HCT116 (cell line): ENCODE measurements around the gene EOMES. TPM values are rescaled to one million over a fixed set of nuclear protein-coding genes. Genes with fewer than 3 reads are reported as not detected.

ENCODE experiments used
- ATAC-seq: fragments of 200-7000 bp; cut with Tn5 transposase; 2 replicates; pipeline ENCODE4 v1.9.1; 2020; ENCODE audit warnings: mild to moderate bottlenecking, moderate library complexity
- BruUV-seq: library from RNA; stranded (reverse); fragments of 400-500 nt; replicated peaks from 2 replicates; lab custom pipeline; 2021; lab: Mats Ljungman, UMichigan
- CTCF ChIA-PET: fragments of 300-600 bp; sonication (Branson Sonifier 250); formaldehyde crosslinking; loops from one replicate; lab custom pipeline; 2021; ENCODE audit warnings: antibody characterized with exemption; lab: Charles Lee
- POLR2A ChIA-PET: fragments of 300-600, 350-600 bp; sonication (Branson Sonifier 250); formaldehyde crosslinking; loops from one replicate; lab custom pipeline; 2021; ENCODE audit warnings: antibody characterized with exemption; lab: Charles Lee
- RAD21 ChIA-PET, 2 experiments: fragments of 300-600 bp; sonication (Branson Sonifier 250); formaldehyde crosslinking; loops; one replicate each; lab custom pipeline; 2023; ENCODE audit warnings: low total read pairs in 2 of 2; ENCODE audit not compliant: uncharacterized antibody in 2 of 2, unreplicated experiment in 2 of 2, low non-redundant PET in 1 of 2; lab: Charles Lee
- DNase-seq: peaks from one replicate; pipeline ENCODE4 v3.0.0-alpha.2; 2010; ENCODE audit warnings: low read depth, low spot score
- H2AFZ ChIP-seq: fragments of 200-600 bp; shearing (Covaris generic), sonication (generic); 2 replicates; pipeline ENCODE4 v1.6.1; 2017; ENCODE audit warnings: low read depth, mixed run types, mixed read lengths, antibody characterized with exemption, low read length; ENCODE audit not compliant: poor library complexity, severe bottlenecking
- H3K27ac ChIP-seq: 2 replicates; pipeline ENCODE4 v1.5.1; 2012; ENCODE audit warnings: low read depth, low read length
- H3K27me3 ChIP-seq: fragments of 200-600 bp; sonication (generic); 2 replicates; pipeline ENCODE4 v1.6.1; 2016; ENCODE audit warnings: mixed run types, low read length, mixed read lengths; ENCODE audit not compliant: insufficient read depth
- H3K36me3 ChIP-seq, 2 experiments: fragments of 200-500 bp in 1 of 2; fragments of 200-600 bp in 1 of 2; sonication (Bioruptor generic) in 1 of 2; sonication (generic) in 1 of 2; 2 replicates each; pipeline versions ENCODE4 v1.5.1 to v1.6.1; 2014 to 2016; ENCODE audit warnings: low read length in 2 of 2, inconsistent platforms in 1 of 2, mixed read lengths in 1 of 2, mixed run types in 1 of 2; ENCODE audit not compliant: insufficient read depth in 2 of 2, control insufficient read depth in 1 of 2
- H3K4me1 ChIP-seq, 2 experiments: fragments of 200-600 bp in 1 of 2; sonication (generic) in 1 of 2; 2 replicates each; pipeline versions ENCODE4 v1.5.1 to v1.6.1; 2012 to 2017; ENCODE audit warnings: low read length in 2 of 2, inconsistent platforms in 1 of 2, mild to moderate bottlenecking in 1 of 2, mixed read lengths in 1 of 2, mixed run types in 1 of 2, moderate library complexity in 1 of 2; ENCODE audit not compliant: insufficient read depth in 2 of 2, control insufficient read depth in 1 of 2
- H3K4me2 ChIP-seq: fragments of 200-600 bp; sonication (generic); 2 replicates; pipeline ENCODE4 v1.6.1; 2017; ENCODE audit warnings: mixed run types, low read length, mixed read lengths
- H3K4me3 ChIP-seq, 2 experiments: fragments of 200-600 bp in 1 of 2; sonication (generic) in 1 of 2; replicated peaks in 1 of 2; 2 replicates each; pipeline ENCODE4 v1.5.1; 2011 to 2016; ENCODE audit warnings: low read length in 2 of 2, control low read depth in 1 of 2, low read depth in 1 of 2, mild to moderate bottlenecking in 1 of 2, mixed read lengths in 1 of 2, mixed run types in 1 of 2
- H3K79me2 ChIP-seq: fragments of 200-600 bp; sonication (generic); 2 replicates; pipeline ENCODE4 v1.6.1; 2017; ENCODE audit warnings: mild to moderate bottlenecking, mixed run types, low read length, moderate library complexity, mixed read lengths; ENCODE audit not compliant: insufficient read depth
- H3K9ac ChIP-seq: fragments of 200-600 bp; sonication (generic); 2 replicates; pipeline ENCODE4 v1.6.1; 2016; ENCODE audit warnings: low read length, mixed read lengths
- H3K9me2 ChIP-seq: fragments of 200-600 bp; sonication (generic), shearing (Covaris generic); 2 replicates; pipeline ENCODE4 v1.6.1; 2017; ENCODE audit warnings: mixed run types, mild to moderate bottlenecking, moderate library complexity; ENCODE audit not compliant: insufficient read depth
- H3K9me3 ChIP-seq, 2 experiments: fragments of 200-500 bp in 1 of 2; fragments of 200-600 bp in 1 of 2; sonication (Bioruptor generic) in 1 of 2; sonication (generic) in 1 of 2; 2 replicates each; pipeline ENCODE4 v1.6.1; 2014 to 2017; ENCODE audit warnings: low read length in 2 of 2, mixed read lengths in 2 of 2, inconsistent platforms in 1 of 2, low read depth in 1 of 2, mild to moderate bottlenecking in 1 of 2, mixed run types in 1 of 2, moderate library complexity in 1 of 2; ENCODE audit not compliant: control insufficient read depth in 1 of 2, insufficient read depth in 1 of 2
- H4K20me1 ChIP-seq: fragments of 200-600 bp; sonication (generic), shearing (Covaris generic); 2 replicates; pipeline ENCODE4 v1.6.1; 2017; ENCODE audit warnings: mixed run types, mild to moderate bottlenecking, moderate library complexity; ENCODE audit not compliant: insufficient read depth
- ATF3 ChIP-seq: IDR thresholded peaks from 2 replicates; pipeline ENCODE4 v1.6.1; 2012
- CEBPB ChIP-seq: IDR thresholded peaks from 2 replicates; pipeline ENCODE4 v1.6.1; 2012; ENCODE audit warnings: low read depth
- CTCF ChIP-seq, 3 experiments: fragments of 200-600 bp in 1 of 3; sonication (generic) in 1 of 3; IDR thresholded peaks in 2 of 3; conservative IDR thresholded peaks in 1 of 3; 2 replicates each; pipeline ENCODE4 v1.5.1; 2012 to 2017; ENCODE audit warnings: low read depth in 2 of 3, low read length in 2 of 3, antibody characterized with exemption in 1 of 3, borderline replicate concordance in 1 of 3, control low read depth in 1 of 3, mild to moderate bottlenecking in 1 of 3, mixed read lengths in 1 of 3, mixed run types in 1 of 3, moderate library complexity in 1 of 3; ENCODE audit not compliant: insufficient read depth in 1 of 3
- EGR1 ChIP-seq: IDR thresholded peaks from 2 replicates; pipeline ENCODE4 v1.6.1; 2012; ENCODE audit warnings: low read depth
- ELF1 ChIP-seq: IDR thresholded peaks from 2 replicates; pipeline ENCODE4 v1.6.1; 2012; ENCODE audit warnings: low read depth, borderline replicate concordance
- EZH2 ChIP-seq: fragments of 200-600 bp; sonication (generic); IDR thresholded peaks from 2 replicates; pipeline ENCODE4 v1.6.1; 2017; ENCODE audit warnings: antibody characterized with exemption, mixed run types
- EZH2phosphoT487 ChIP-seq: fragments of 200-600 bp; IDR thresholded peaks from 2 replicates; pipeline ENCODE4 v1.6.1; 2018; ENCODE audit warnings: antibody characterized with exemption, borderline replicate concordance
- FOSL1 ChIP-seq: IDR thresholded peaks from 2 replicates; pipeline ENCODE4 v1.6.1; 2012; ENCODE audit warnings: low read depth
- JUND ChIP-seq: IDR thresholded peaks from 2 replicates; pipeline ENCODE4 v1.6.1; 2012
- MAX ChIP-seq: IDR thresholded peaks from 2 replicates; pipeline ENCODE4 v1.6.1; 2012
- POLR2A ChIP-seq: IDR thresholded peaks from 2 replicates; pipeline ENCODE4 v1.7.0; 2011; ENCODE audit warnings: borderline replicate concordance; ENCODE audit not compliant: insufficient read depth, insufficient read length; ENCODE audit errors: extremely low read depth
- POLR2AphosphoS5 ChIP-seq: IDR thresholded peaks from 2 replicates; pipeline ENCODE4 v1.6.1; 2011; ENCODE audit warnings: mild to moderate bottlenecking, low read depth, low read length, moderate library complexity
- RAD21 ChIP-seq: IDR thresholded peaks from 2 replicates; pipeline ENCODE4 v1.6.1; 2012; ENCODE audit warnings: low read depth, mild to moderate bottlenecking
- REST ChIP-seq: IDR thresholded peaks from 2 replicates; pipeline ENCODE4 v1.6.1; 2012; ENCODE audit warnings: low read depth
- SIN3A ChIP-seq: IDR thresholded peaks from 2 replicates; pipeline ENCODE4 v1.6.1; 2012; ENCODE audit warnings: low read depth
- SP1 ChIP-seq: IDR thresholded peaks from 2 replicates; pipeline ENCODE4 v1.6.1; 2012; ENCODE audit warnings: low read depth
- SRF ChIP-seq: IDR thresholded peaks from 2 replicates; pipeline ENCODE4 v1.6.1; 2012; ENCODE audit warnings: low read depth
- TCF7L2 ChIP-seq: IDR thresholded peaks from 2 replicates; pipeline ENCODE4 v1.7.0; 2011; ENCODE audit warnings: borderline replicate concordance, inconsistent platforms; ENCODE audit not compliant: insufficient read depth, insufficient read length; ENCODE audit errors: extremely low read depth
- YY1 ChIP-seq: IDR thresholded peaks from 2 replicates; pipeline ENCODE4 v1.6.1; 2011; ENCODE audit warnings: low read length, low read depth, moderate library complexity, mild to moderate bottlenecking; ENCODE audit not compliant: insufficient replicate concordance; ENCODE audit errors: extremely low read depth
- intact Hi-C: fragments of 100-400 bp; cut with micrococcal nuclease; formaldehyde crosslinking; loops from 2 replicates; pipeline ENCODE4 v1.10.0; 2022
- total RNA-seq: library from RNA; stranded (reverse); gene quantifications from one replicate; pipeline ENCODE4 v1.2.1, GENCODE V29; 2021; ENCODE audit not compliant: unreplicated experiment

EOMES gene
- total RNA-seq, 1 experiment from 2014 or later: 1.4 TPM

- Histone ChIP-seq H4K20me1 (no peaks in the 10 kb centered on the region), H3K9ac (no peak overlapping the region), H3K9me3 (no peaks in the 10 kb centered on the region), H3K27ac (no peak overlapping the region), H3K4me3 (no peak overlapping the region), H3K36me3 (no peaks in the 10 kb centered on the region), H3K27me3 (no peaks in the 10 kb centered on the region), H3K4me1 (no peaks in the 10 kb centered on the region), H3K4me2 (no peak overlapping the region), H3K79me2 (no peaks in the 10 kb centered on the region), H2AFZ (no peak overlapping the region), H3K9me2 (peaks cover 5% of the 10 kb centered on the region; the same call in 1 of the 2 replicates)
- ChIA-PET RAD21 (no interaction called here), POLR2A (no interaction called here), CTCF (interaction anchor here (1.6 kb wide), 1 partner anchor 10 kb away, joined by 5 read pairs; no protein-coding TSS in a partner anchor)
- no peak for ATAC-seq
- BruUV-seq: no TSS peak
- TF ChIP-seq TCF7L2 (no peak), SIN3A (no peak), ELF1 (no peak), RAD21 (no peak), EZH2phosphoT487 (no peak), POLR2A (no peak), CTCF (IDR thresholded peaks at IDR 0.05 in 2 of 3, conservative IDR thresholded peaks at IDR 0.05 in 1 of 3; ENCODE audit: borderline replicate concordance in 1 of 3, insufficient read depth in 1 of 3, low read depth in 2 of 3, low read length in 2 of 3) (no peak), ATF3 (no peak), YY1 (no peak), SRF (no peak), MAX (no peak), REST (no peak), CEBPB (no peak), FOSL1 (no peak), EZH2 (no peak), SP1 (no peak), JUND (no peak), POLR2AphosphoS5 (no peak), EGR1 (no peak)
- no peak for DNase-seq
- intact Hi-C loops: no loop called here
Observed at GRCh38 chr3:27670619-27671018, 51.5 kb downstream of the EOMES start.
